GM18498 (cell line): ENCODE data around the gene VPS37C.
"Not testable (repeated sequence)": the region's sequence is repeated elsewhere in the genome, so short reads cannot be mapped to it uniquely, and the experiment has no call there.

Experiments
- ATAC-seq: cut with Tn5 transposase; IDR thresholded peaks from one replicate; pipeline ENCODE4 v1.9.1; 2021; ENCODE audit warnings: mild to moderate bottlenecking, moderate library complexity; ENCODE audit not compliant: unreplicated experiment

The VPS37C gene

DNA sequence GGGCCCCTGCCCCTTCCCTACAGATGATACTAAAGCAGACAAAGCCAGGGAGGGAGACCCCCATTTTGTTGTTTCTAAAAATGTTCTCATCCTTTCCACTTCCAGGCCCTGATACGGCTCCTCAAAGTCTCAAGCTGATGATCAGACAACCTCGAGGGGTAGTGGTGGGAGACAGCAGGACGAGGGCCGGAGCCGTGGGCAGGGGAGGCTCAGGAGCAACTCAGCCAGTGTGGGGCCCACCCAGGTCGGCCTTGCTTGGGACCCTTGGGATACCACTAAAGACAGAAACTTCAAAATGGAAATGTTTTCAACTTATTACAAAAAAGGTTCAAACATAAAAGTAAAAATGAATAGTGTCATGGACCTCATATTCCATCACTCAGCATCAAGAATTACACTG lies 15.2 kb upstream of the VPS37C start:
- no peak for ATAC-seq

DNA sequence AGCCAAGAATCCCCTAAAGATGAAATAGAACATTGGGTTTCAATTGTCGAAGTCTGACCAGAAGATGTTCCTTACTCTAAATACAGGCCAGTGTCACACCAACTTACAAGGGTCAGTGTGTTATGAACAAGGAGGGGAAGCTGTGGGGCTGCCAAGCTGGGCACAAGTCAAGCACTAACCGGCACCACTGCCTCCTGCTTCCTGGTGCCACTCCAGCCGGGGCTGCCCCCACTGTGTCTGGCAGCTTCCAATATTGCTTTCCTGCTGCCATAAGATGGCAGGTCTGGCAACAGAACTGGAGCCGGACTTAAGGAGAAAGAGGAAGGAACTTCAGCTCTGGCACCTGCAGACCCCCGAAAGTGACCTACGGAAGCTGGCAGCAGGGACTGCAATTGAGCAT lies 13.7 kb upstream of the VPS37C start:
- ATAC-seq = no peak

DNA sequence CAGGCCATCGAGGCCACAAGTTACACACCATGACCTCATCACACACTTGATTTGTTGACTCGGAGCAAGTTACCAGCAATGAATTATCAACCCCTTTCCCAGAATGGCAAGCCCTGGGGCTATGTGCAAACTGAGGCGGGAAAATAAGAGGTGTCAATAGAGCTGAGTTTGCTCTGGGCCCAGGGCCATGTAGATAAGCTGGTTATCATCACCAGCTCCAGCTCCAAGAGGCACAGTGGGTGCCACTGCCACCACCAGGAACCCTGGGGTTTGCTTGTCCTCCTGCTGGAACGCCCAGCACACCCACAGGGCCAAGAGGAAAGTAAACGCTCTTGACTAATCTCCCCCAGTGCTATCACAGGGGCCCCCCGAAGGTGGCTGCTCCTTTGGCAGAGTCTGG lies 13.0 kb upstream of the VPS37C start:
- ATAC-seq = no peak

DNA sequence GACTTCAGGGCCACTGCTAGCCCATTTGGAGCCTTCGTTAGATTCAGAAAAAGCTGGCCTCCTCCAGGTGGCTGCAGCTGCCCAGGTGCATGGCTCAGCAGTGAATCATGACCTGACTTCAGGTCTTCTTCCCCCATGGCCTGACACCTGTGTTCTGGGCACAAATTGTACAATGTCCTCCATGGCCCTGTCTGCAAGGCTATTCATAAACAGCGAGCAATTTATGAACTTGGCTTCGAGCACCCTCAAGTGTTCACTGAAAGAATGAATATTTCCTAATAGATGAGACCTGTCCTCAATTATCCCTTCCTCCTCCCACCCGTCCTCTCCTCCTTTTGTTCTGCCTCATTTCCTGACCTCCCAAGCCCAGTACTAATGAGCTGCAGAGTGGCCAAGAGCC lies 12.2 kb upstream of the VPS37C start:
- no peak for ATAC-seq

DNA sequence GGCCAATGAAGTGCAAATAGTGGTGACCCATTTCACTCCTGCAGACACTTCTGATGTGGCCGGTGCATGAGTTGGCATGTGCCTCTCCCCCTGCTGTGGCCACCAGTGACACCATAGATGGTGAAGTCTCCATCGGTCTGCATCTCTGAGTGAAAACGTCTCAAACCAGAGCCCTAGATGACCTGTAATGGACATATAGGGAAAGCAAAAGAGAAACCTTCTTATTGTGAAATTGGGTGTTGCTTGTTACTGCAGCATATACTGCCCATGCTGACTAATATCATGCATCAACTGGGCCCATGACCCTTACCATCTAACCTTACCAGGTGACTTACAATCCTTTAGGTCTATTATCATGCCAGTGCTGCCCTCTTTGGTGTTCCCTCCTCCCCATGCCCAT lies 11.7 kb upstream of the VPS37C start:
- no peak for ATAC-seq

GRCh38 chr11:61172356-61172755 lies 11.1 kb upstream of the VPS37C start:
- ATAC-seq = no peak

- ATAC-seq = no peak
Measured at GRCh38 chr11:61171907-61172306, 10.7 kb upstream of the VPS37C start.

DNA sequence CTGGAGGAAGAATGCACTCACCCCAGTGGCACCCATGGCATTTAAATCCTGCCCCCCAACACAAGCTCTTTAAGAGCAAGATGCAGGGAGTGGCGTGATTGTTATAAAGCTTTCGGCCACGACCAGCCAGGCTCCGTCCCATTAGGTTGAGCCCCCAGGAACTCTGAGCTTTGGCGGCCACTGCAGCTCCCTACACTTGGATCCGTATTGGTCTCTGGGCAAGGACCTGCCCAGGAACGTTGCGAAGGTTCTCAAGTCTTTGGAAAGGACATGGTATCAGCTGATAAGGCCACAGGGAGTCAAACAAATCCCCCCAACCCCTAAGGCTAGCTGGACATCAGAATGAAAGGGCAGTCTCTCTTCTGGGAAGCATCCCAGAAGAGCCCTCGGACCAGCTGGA lies 9.3 kb upstream of the VPS37C start:
- ATAC-seq = no peak

GRCh38 chr11:61168800-61169199 lies 7.6 kb upstream of the VPS37C start:
- ATAC-seq = no peak

DNA sequence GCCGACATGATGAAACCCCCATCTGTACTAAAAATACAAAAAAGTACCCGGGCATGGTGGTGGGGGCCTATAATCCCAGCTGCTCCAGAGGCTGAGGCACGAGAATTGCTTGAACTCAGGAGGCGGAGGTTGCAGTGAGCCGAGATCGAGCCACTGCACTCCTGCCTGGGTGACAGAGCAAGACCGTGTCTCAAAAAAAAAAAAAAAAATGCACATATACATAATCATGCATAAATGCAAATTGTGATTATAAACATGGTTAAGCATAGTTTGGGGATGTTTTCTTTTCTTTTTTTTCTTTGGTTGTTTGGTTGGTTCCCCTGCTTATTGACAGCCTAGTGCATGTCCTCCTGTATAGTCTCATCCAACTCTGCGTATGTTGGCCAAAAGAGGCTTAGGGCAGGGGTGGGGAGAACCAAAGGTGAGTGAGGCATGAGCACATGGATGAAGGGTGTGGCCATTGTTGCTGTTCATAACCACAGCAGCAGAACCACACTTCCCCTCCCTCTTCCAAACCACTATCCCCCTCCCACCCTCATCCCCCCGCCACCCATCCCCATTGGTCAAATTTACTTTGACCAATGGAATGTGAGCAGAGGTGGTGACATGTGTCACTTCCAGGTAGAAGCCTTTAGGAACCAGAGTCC lies 6.9 kb upstream of the VPS37C start:
- ATAC-seq = no peak

- ATAC-seq = not testable (repeated sequence)
Measured at GRCh38 chr11:61166331-61166730, 5.1 kb upstream of the VPS37C start.

DNA sequence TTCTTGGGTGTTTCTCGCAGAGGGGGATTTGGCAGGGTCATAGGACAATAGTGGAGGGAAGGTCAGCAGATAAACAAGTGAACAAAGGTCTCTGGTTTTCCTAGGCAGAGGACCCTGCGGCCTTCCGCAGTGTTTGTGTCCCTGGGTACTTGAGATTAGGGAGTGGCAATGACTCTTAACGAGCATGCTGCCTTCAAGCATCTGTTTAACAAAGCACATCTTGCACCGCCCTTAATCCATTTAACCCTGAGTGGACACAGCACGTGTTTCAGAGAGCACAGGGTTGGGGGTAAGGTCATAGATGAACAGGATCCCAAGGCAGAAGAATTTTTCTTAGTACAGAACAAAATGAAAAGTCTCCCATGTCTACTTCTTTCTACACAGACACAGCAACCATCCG lies 4.6 kb upstream of the VPS37C start:
- not testable (repeated sequence) for ATAC-seq

DNA sequence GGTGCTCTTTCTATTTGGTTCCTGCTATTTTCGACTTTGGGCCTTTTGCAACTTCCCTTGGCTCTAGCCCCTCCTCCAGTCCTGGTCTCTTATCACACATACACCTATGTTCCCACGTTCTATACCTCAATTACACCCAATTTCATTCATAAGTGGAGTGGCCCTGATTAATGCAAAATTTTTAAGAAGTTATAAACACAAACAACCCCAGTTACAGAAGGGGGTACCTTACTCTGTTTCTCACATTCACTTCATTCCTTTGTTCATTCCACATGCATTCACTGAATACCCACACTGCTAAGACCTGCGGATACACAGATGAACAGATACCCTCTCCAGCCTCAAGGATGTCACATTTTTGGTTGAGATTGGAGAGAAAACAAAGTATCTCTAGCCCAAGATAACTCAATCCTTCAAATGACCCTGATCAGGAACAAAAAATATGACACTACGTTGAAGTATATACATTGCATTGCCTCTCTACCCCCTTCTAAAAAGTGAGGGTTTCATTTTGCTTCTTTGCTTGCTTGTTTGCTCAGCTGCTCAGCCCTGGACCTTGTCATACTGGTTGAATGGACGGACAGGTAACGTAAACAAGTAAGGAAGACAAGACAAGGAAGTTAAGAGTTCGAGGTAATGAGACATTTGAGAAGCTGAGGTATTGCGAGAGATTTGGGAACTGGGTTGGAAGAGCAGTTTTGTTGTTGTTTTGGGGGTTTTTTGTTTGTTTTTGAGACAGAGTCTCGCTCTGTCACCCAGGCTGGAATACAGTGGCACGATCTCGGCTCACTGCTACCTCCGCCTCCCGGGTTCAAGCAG lies 3.6 kb upstream of the VPS37C start:
- ATAC-seq = no peak

DNA sequence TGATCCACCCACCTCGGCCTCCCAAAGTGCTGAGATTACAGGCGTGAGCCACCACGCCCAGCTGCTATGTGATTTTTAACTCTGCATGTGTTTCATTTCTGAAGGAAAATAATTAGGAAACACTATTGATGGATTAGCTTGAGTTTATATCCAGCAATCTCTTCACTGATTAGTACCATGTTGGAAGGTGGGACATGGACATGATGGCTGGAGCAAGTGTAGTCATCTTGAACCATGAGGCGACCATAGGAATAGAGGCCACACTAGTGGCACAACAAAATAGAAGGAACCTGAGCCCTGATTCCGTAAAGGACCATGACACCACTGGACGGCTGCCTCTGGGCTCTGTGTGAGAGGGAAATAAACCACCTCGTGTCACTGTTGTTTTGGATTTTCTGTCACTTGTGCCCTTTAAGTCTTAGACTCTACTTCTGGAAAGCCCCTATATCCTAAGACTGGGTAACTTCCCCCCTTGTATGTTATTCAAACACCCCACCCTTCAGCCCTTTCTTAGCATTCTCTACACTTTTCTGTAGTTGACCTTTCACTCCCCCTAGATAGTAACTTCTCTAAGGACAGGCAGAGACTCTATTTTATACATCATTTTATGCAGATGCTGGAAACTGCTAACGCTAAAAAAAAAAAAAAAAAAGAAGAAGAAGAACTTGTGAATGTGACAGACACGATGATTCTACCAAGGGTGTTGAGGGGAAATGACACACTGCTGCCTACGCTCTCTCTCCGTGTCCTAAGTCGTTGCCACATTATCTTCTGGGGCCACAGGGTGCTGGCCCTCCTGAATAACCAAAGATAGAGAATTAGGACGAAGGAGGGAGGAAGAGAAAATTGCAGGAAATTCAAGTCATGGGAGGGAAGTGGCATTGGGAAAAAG lies 2.7 kb upstream of the VPS37C start:
- ATAC-seq = no peak

GRCh38 chr11:61163021-61163420 lies 1.8 kb upstream of the VPS37C start:
- ATAC-seq = no peak

DNA sequence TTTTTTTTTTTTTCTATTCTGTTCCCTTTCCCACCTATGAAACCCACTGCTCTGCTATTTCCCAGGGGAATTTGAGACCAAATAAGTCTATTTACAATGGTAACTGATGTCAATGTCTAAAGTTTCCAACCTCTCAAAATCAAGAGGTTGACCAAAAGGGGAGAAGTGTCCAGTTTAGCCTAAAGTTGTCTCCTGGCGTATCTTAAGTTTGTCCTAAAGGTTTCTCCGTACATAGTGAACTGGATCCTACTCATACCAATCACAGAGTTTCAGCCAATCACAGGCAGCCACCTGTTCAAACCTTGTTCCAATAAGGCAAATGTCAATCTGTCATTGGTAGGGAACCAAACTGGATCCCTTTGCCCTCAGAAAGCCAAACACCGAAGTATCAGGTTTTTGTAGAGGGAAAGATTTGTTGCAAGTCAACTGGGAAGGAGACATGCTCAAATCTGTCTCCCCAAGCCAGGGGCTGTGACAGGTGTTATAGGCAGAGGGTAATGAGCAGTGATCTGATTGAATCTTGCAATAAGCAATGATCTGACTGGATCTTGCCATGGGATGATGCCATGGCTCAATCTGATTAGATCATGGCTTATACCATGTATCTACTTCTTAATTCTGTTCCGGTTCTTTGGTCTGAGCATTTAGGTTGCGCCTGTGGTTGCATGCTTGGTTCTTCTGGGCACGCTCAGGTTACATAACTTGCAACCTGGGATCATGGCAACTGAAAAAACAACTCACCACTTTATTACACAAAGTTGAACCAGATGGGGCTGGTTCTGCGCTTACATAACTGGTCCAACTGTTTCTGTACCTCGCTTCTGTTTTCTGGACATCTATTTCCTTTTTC lies 1.1 kb upstream of the VPS37C start:
- no peak for ATAC-seq

GRCh38 chr11:61160487-61161189 lies 588 bp downstream of the VPS37C start:
- no peak for ATAC-seq

- no peak for ATAC-seq
Measured at GRCh38 chr11:61158691-61159381, 2.4 kb downstream of the VPS37C start.

- ATAC-seq = no peak
Measured at GRCh38 chr11:61157743-61158142, 3.5 kb downstream of the VPS37C start.
